GM21619 (cell line): Measurements from ENCODE around the gene OR2D2.
A peak's percentile ranks its signal among the peaks of the same experiment; 100 is the strongest.
"Not testable (repeated sequence)": the region's sequence is repeated elsewhere in the genome, so short reads cannot be mapped to it uniquely, and the experiment has no call there.

Experiments
- ATAC-seq: cut with Tn5 transposase; IDR thresholded peaks from one replicate; pipeline ENCODE4 v1.9.1; 2021; ENCODE audit not compliant: unreplicated experiment

The OR2D2 gene

DNA sequence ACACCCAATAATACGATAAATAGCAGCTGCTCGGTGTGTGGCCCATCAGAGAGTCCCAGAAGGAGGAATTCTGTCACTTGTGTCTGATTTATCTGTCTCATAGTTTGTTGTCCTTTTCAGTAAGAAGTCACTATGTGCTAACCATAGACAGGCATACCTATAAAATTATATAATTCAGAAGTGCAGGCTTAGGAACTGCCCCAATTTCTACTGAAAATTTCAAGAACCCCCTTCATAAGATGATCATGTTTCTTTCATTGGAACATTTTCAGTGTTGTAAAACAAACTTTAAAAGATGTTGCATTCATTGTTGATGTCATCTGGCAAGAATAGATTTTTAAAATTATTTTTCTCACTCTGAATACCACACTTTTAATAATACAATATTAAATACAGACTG lies at the start of gene OR2D2:
Gene OR2D2 (minus strand): TSS at position 101 of the 400 bp plus-strand sequence. CDS start 0 bp downstream, at position 101.
- no peak for ATAC-seq

GRCh38 chr11:6941970-6942369 lies 49.7 kb upstream of the OR2D2 start:
- ATAC-seq = no peak

DNA sequence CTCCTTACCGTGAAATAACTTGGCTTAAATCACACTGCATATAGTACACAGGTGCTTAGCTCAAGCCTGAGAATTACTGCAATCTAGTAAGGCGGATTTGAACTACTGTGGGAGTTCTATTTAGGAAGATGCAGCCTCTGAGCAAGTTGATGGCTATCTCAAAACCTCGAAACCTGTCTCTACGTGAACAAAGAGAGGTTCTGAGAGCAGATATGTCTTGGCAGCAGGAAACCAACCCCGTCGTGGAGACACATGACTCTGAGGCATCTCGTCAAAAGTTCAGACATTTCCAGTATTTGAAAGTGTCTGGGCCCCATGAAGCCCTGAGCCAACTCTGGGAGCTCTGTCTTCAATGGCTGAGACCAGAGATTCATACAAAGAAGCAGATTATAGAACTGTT lies 39.8 kb upstream of the OR2D2 start:
- ATAC-seq = no peak

DNA sequence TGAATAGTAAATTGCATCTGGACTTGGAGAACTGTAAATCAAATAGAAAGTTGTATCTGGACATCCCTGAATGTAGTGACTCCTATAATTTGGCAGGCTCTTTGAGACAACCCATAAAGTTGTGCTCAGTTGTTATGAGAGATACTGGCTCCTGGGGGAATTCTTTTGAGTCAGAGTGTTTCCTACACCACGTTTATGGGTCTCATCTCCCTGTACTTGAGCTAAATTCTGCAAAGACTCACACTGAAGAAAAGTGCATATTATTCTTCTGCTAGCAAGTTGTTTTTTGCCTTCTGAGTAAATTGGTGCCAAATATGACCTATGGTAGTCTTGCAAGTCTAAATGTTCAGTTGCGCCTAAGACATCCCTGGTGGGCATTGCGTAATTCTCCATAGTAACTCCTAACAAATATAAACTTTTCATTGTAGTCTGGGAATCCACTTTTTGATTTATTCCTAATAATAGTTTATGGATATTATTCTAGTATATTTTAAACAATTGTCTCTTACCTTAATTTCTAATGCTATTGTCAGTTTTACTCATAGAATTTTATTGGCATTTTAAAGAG lies 38.9 kb upstream of the OR2D2 start:
- no peak for ATAC-seq

DNA sequence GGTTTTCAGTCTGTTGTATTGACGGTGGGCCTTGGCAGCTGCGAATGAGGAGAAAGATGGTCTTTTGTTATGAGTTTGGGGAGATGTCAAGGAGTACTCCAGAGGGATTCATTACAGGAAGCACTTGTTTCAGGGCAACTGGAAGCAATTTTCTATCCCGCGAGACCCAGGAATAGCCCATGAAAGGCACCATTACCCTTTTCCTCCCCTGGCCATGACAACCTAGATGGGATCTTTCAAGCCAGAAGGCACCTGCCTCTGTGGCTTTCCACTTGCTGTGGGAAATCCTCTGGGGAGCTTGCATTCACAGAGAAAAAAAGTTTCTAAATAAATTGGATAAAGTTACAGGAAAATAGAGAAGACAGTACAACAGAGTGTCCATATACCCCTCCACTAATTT lies 36.6 kb upstream of the OR2D2 start:
- ATAC-seq = no peak

GRCh38 chr11:6927030-6927617 lies 34.8 kb upstream of the OR2D2 start:
- peak; percentile 64 for ATAC-seq

DNA sequence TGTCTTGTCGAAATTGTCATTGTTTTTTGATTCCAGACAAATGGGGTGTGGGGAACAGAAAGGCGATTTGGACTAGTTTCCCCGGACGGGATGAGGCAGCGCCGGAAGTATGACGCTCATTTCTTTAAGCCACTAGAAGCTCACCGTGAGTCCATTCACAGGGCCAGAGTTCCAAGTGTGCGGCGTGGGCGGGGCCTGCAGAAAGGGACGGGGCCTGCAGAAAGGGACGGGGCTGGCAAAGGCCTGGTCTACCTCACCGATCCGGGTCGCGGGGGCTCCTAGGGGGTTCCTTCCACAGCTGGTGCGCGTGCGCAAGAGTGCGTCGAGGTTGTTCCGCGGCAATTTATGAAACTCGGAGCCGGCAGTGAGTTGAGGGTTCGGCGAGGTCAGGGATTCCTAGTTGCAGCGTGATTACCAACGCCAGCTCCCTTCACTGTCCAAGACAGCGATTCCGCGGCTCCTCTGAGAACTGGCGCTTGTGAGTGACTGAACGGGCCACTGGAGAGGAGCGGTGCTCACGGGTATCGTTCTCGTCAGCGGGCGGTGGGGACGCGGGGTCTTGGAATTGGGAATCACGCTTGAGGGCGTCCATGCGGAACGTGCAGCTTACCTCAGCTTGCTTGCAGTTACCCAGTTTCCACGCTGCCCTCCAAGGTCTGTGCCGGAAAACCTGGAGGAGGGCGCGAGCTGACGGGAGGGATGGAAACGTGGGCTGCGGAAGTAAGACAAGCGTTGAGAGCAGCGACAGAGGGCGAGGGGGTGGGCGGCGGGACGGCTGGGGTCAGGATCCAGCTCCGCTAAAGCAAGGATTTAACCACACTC lies 34.1 kb upstream of the OR2D2 start, which contains the start of gene ZNF215:
Gene ZNF215 (plus strand): TSS at position 219 of the 822 bp plus-strand sequence. CDS start 5,847 bp downstream, outside the sequence.
- peak; percentile 72 for ATAC-seq

DNA sequence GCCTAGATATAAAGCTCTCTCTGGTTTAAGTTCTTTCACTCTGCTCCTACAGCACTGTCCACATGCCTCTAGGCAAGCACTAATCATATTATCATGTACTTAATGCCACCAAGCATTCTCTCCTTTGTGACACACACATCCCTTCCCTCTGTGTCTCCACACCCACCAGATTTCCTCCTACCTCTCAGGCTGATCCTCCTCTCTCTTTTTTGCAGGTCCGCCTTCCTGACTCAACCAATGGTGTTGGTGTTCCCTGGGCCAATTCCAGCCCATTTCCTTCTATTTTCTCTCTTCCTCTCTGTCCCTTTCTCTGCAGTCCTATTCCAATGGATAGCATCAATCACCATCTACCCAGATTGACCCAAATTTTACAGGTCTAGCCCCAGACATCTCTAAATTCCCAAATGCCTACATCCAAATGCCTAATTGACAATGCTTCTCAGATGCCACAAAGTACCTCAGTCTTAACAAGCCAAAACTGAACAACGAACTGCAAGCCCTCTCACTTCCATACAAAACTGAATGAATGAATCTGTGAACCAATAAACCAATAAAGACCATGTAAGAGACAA lies 33.4 kb upstream of the OR2D2 start:
- ATAC-seq = peak; percentile 4

- ATAC-seq = no peak
Measured at GRCh38 chr11:6925007-6925577, 32.8 kb upstream of the OR2D2 start.

- ATAC-seq = no peak
Measured at GRCh38 chr11:6920702-6921101, 28.4 kb upstream of the OR2D2 start, which contains the start of gene OR2D3. TSS of gene OR2D3 (plus strand) at chr11:6921002. CDS start at chr11:6921002, 0 bp downstream.

GRCh38 chr11:6919698-6920097 lies 27.4 kb upstream of the OR2D2 start:
- ATAC-seq = no peak

GRCh38 chr11:6911948-6912347 lies 19.6 kb upstream of the OR2D2 start:
- ATAC-seq = no peak

DNA sequence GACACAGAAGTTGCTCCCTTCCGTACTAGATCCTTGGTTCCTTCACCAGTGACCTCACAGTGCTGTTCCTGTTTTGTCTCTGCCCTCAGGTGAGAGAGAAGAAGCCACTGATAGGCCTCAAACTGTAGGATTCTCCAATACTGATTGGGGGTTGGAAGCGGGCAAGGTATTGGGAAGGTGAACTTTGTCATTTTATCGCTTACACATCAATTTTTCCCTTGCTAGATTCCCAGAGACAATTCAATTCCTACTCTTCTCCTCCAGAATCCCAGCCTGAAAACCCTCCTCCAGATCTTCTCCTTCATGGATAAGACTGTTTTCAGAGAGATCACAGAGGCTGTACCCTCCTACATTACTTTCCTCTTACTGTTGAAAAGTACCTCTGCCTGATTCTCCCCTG lies 19.1 kb upstream of the OR2D2 start:
- no peak for ATAC-seq

GRCh38 chr11:6904804-6905203 lies 12.5 kb upstream of the OR2D2 start:
- not testable (repeated sequence) for ATAC-seq

GRCh38 chr11:6900327-6900999 lies 8.2 kb upstream of the OR2D2 start:
- ATAC-seq = no peak

DNA sequence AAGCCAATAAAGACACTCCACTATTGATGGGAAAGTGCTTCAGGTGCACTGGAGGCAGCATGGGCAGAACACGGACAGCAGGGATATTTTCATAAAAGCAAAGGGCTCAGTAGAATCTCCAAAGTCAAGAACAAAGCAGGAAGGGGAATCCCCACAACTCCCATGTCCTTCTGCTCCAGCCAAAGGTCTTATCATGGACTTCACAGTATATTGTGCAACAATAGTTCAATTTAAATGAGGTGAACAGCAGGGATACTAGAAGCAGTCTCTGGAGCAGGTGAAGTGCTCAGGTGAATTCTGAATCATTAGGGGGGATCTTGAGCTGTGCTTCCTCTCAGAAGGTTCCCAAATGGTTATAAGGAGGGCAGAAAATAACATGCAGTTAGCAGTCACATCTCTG lies 6.6 kb upstream of the OR2D2 start:
- ATAC-seq = no peak

- ATAC-seq = peak; percentile 80
Measured at GRCh38 chr11:6895010-6895409, 2.7 kb upstream of the OR2D2 start.

- no peak for ATAC-seq
Measured at GRCh38 chr11:6894097-6894496, 1.8 kb upstream of the OR2D2 start.

- no peak for ATAC-seq
Measured at GRCh38 chr11:6889835-6890234, 2.5 kb downstream of the OR2D2 start.

GRCh38 chr11:6888830-6889229 lies 3.5 kb downstream of the OR2D2 start:
- no peak for ATAC-seq

- ATAC-seq = not testable (repeated sequence)
Measured at GRCh38 chr11:6887711-6888110, 4.6 kb downstream of the OR2D2 start.
